ENCODE measurements around the gene AMBRA1. TPM values are rescaled to one million over a fixed set of nuclear protein-coding genes. Genes with fewer than 3 reads are reported as not detected.

AMBRA1 gene
- total and polyA plus RNA-seq, 8 donors, result 6.8 to 18.7 (median 11.1) TPM

DNA sequence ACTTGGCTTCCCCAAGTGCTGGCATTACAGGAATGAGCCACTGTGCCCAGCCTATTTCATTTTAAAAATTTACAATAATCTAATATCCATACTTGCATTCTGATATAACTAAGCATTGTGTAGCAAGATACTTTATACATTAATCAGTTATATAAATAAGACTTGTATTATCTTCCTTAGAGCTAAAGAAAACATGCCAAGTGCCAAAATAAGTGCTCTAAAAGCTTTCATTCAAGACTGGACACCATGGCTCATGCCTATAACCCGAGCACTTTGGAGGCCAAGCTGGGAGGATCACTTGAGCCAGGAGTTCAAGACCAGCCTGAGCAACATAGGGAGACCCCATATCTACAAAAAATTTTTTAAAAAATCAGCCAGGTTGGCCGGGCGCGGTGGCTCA, 123.9 kb downstream of the AMBRA1 start:
- Histone ChIP-seq H3K36me3 (no peaks in the 10 kb centered on the region), H3K4me3 (no peak overlapping the region), H3K27me3 (no peaks in the 10 kb centered on the region), H3K9me3 (no peaks in the 10 kb centered on the region), H3K27ac (no peak overlapping the region), H3K4me1 (peaks cover 0 to 16% (median 8%) of the 10 kb centered on the region in 3 donors)
- intact Hi-C loops (cut with DNase I), result no loop called here
- DNase-seq, result no peak
- ATAC-seq, result no peak
- TF ChIP-seq, protein P1, sequence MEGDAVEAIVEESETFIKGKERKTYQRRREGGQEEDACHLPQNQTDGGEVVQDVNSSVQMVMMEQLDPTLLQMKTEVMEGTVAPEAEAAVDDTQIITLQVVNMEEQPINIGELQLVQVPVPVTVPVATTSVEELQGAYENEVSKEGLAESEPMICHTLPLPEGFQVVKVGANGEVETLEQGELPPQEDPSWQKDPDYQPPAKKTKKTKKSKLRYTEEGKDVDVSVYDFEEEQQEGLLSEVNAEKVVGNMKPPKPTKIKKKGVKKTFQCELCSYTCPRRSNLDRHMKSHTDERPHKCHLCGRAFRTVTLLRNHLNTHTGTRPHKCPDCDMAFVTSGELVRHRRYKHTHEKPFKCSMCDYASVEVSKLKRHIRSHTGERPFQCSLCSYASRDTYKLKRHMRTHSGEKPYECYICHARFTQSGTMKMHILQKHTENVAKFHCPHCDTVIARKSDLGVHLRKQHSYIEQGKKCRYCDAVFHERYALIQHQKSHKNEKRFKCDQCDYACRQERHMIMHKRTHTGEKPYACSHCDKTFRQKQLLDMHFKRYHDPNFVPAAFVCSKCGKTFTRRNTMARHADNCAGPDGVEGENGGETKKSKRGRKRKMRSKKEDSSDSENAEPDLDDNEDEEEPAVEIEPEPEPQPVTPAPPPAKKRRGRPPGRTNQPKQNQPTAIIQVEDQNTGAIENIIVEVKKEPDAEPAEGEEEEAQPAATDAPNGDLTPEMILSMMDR (IDR thresholded peaks at IDR 0.05), result no peak
- 99% methylated on average over 4 of the region's 4 CpGs for WGBS, 2 donors
- no peak for FAIRE-seq

- 32 to 48% methylated on average over 1 of the region's 1 CpG for WGBS, 2 donors
These were observed 128.1 kb downstream of the AMBRA1 start for GRCh38 chr11:46465683-46466082.

GRCh38 chr11:46463701-46464421, 130.0 kb downstream of the AMBRA1 start:
- Histone ChIP-seq H3K9me3 (no peaks in the 10 kb centered on the region), H3K36me3 (no peaks in the 10 kb centered on the region), H3K4me3 (no peak overlapping the region), H3K27ac (no peak overlapping the region), H3K27me3 (no peaks in the 10 kb centered on the region), H3K4me1 (peaks cover 0 to 3% (median 0%) of the 10 kb centered on the region in 3 donors)
- no peak for ATAC-seq
- WGBS, 2 donors, result 91 to 96% methylated on average over 5 of the region's 5 CpGs
- no peak for FAIRE-seq
- TF ChIP-seq, protein P1 (IDR thresholded peaks at IDR 0.05), result no peak
- DNase-seq, result no peak
- intact Hi-C loops (cut with DNase I), result no loop called here

More at GRCh38 chr11:46465683-46466082, 128.1 kb downstream of the AMBRA1 start:
- intact Hi-C loops (cut with DNase I), result no loop called here
- TF ChIP-seq, protein P1 (IDR thresholded peaks at IDR 0.05), result no peak
- no peaks in the 10 kb centered on the region for H3K27me3 ChIP-seq
- H3K4me3 ChIP-seq, result no peak overlapping the region
- no peaks in the 10 kb centered on the region for H3K9me3 ChIP-seq
- no peaks in the 10 kb centered on the region for H3K36me3 ChIP-seq
- H3K27ac ChIP-seq, result no peak overlapping the region
- peaks cover 0 to 3% (median 0%) of the 10 kb centered on the region in 3 donors for H3K4me1 ChIP-seq
- ATAC-seq, result no peak
- FAIRE-seq, result no peak
- no peak for DNase-seq

- no peak overlapping the region for H3K27ac ChIP-seq
- TF ChIP-seq, protein P1 (IDR thresholded peaks at IDR 0.05), result no peak
- no peak overlapping the region for H3K4me3 ChIP-seq
- ATAC-seq, result no peak
- no peaks in the 10 kb centered on the region for H3K27me3 ChIP-seq
- no peak for DNase-seq
- intact Hi-C loops (cut with DNase I), result no loop called here
- 83 to 88% methylated on average over 1 of the region's 1 CpG for WGBS, 2 donors
- no peak for FAIRE-seq
- no peaks in the 10 kb centered on the region for H3K9me3 ChIP-seq
- H3K4me1 ChIP-seq, result peaks cover 0 to 3% (median 0%) of the 10 kb centered on the region in 3 donors
- H3K36me3 ChIP-seq, result no peaks in the 10 kb centered on the region
These were observed 132.3 kb downstream of the AMBRA1 start for GRCh38 chr11:46461461-46461927.

- no peak for DNase-seq
- Histone ChIP-seq H3K36me3 (no peaks in the 10 kb centered on the region), H3K4me3 (no peak overlapping the region), H3K9me3 (no peaks in the 10 kb centered on the region), H3K4me1 (no peaks in the 10 kb centered on the region), H3K27me3 (no peaks in the 10 kb centered on the region), H3K27ac (no peak overlapping the region)
- TF ChIP-seq, protein P1 (IDR thresholded peaks at IDR 0.05), result no peak
- WGBS, 2 donors, result 95% methylated on average over 2 of the region's 2 CpGs
- no peak for FAIRE-seq
- no peak for ATAC-seq
- intact Hi-C loops (cut with DNase I), result no loop called here
These were observed 135.3 kb downstream of the AMBRA1 start for GRCh38 chr11:46458491-46458890.

Measured in pancreas (tissue), 10 donors.